IMR-90 (cell line): ENCODE data around the gene NMRAL1.

Experiments used
- BHLHE40 ChIP-seq: fragments of 150-350 bp; IDR thresholded peaks from 2 replicates; pipeline ENCODE4 v1.6.1; 2016; ENCODE audit warnings: mild to moderate bottlenecking, low read depth, low read length
- CEBPB ChIP-seq: IDR thresholded peaks from 2 replicates; pipeline ENCODE4 v1.6.1; 2012; ENCODE audit warnings: low read depth, low read length, improper control_type of control experiment
- CTCF ChIP-seq: conservative IDR thresholded peaks from 2 replicates; pipeline ENCODE4 v1.5.1; 2012; ENCODE audit warnings: mild to moderate bottlenecking, low read depth, low read length, improper control_type of control experiment
- MAZ ChIP-seq: IDR thresholded peaks from 2 replicates; pipeline ENCODE4 v1.6.1; 2012; ENCODE audit warnings: low read depth, mild to moderate bottlenecking, low read length, improper control_type of control experiment, moderate library complexity, borderline replicate concordance
- MXI1 ChIP-seq: IDR thresholded peaks from 2 replicates; pipeline ENCODE4 v1.6.1; 2012; ENCODE audit warnings: low read depth, mild to moderate bottlenecking, low read length, moderate library complexity, borderline replicate concordance
- NFE2L2 ChIP-seq: fragments of 150-350 bp; IDR thresholded peaks from 2 replicates; pipeline ENCODE4 v1.6.1; 2016; ENCODE audit warnings: low read depth, mild to moderate bottlenecking, low read length
- POLR2A ChIP-seq: IDR thresholded peaks from 2 replicates; pipeline ENCODE4 v1.6.1; 2012; ENCODE audit warnings: mild to moderate bottlenecking, low read depth, low read length
- RAD21 ChIP-seq: IDR thresholded peaks from 2 replicates; pipeline ENCODE4 v1.6.1; 2012; ENCODE audit warnings: low read length, improper control_type of control experiment
- TF ChIP-seq, protein P1 (sequence below): fragments of 150-350 bp; IDR thresholded peaks from 2 replicates; pipeline ENCODE4 v1.6.1; 2017; ENCODE audit warnings: mild to moderate bottlenecking, antibody characterized with exemption, low read length, low read depth
- TF ChIP-seq, protein P2 (sequence below): fragments of 150-350 bp; IDR thresholded peaks from 2 replicates; pipeline ENCODE4 v1.6.1; 2016; ENCODE audit warnings: low read depth, mild to moderate bottlenecking, low read length, moderate library complexity, borderline replicate concordance

DNA sequence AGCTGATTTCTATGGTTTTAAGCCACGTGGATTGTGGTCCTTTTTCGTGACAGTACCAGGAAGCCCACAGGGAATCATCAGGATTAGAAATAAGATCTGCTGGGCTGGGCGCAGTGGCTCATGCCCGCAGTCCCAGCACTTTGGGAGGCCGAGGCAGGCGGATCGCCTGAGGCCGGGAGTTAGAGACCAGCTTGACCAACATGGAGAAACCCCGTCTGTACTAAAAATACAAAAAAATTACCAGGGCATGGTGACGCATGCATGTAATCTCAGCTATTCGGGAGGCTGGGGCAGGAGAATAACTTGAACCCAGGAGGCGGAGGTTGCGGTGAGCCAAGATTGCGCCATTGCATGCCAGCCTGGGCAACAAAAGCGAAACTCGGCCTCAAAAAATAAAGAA lies 6.5 kb downstream of the NMRAL1 start:
- TF ChIP-seq CTCF: no peak
- TF ChIP-seq POLR2A: no peak
- TF ChIP-seq RAD21: no peak
- no peak for TF ChIP-seq BHLHE40
- TF ChIP-seq, protein P1, sequence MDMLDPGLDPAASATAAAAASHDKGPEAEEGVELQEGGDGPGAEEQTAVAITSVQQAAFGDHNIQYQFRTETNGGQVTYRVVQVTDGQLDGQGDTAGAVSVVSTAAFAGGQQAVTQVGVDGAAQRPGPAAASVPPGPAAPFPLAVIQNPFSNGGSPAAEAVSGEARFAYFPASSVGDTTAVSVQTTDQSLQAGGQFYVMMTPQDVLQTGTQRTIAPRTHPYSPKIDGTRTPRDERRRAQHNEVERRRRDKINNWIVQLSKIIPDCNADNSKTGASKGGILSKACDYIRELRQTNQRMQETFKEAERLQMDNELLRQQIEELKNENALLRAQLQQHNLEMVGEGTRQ: no peak
- TF ChIP-seq, protein P2, sequence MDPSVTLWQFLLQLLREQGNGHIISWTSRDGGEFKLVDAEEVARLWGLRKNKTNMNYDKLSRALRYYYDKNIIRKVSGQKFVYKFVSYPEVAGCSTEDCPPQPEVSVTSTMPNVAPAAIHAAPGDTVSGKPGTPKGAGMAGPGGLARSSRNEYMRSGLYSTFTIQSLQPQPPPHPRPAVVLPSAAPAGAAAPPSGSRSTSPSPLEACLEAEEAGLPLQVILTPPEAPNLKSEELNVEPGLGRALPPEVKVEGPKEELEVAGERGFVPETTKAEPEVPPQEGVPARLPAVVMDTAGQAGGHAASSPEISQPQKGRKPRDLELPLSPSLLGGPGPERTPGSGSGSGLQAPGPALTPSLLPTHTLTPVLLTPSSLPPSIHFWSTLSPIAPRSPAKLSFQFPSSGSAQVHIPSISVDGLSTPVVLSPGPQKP: no peak
- no peak for TF ChIP-seq CEBPB
- TF ChIP-seq MXI1: no peak
- no peak for TF ChIP-seq MAZ
- no peak for TF ChIP-seq NFE2L2
